ENCODE measurements around the gene ORC4.

ORC4 gene

DNA sequence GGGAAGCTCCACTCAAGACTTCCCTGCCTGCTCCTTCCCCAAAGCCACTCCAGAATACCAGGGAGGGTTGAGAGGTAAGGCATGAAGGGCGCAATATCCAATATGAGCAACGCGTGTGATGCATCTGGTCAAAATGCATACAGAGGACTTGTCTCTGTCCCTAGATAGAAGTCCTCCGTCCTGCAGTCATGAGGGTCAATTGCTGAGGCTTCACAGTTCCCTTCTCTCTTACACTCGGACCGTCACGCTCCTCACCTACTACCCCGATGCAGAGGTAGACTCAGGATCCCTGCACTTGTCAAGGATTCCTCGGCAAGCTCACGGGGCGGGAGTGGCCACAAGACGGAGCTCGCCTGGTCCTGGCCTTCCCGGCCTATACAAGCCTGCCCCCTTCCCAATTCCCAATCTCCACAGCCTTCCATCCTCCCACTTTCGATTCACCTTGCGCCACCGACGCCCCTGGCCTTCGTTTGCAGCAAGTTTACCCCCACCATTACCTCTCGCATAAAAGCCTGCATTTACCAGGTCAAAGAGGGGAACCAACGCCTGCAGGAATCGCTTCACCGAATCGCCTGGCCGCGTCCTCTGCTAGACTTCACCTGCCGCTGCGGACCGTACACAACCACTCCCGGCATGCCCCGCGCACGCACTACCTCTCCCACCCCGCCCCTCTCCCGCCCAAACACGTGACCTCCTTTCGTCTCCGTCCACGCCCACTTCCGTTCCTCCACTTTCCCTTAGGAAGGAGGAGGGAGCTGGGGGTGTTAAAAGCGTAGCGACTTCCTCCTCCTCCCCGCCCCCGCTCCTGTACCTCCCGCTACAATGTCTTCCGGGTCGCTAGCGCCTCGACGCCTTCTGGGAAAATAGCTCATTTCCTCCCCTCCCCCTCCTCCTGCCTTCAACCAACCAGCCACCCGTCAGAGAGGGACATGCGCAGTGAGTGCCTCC, at the start of gene ORC4:
TSS of gene ORC4 (minus strand) at position 627 of the 948 bp plus-strand sequence. CDS start 44,779 bp downstream, outside the sequence.
- DNase-seq (ENCODE audit: low read depth in 2 of 2), result peak; percentile 88 to 96

DNA sequence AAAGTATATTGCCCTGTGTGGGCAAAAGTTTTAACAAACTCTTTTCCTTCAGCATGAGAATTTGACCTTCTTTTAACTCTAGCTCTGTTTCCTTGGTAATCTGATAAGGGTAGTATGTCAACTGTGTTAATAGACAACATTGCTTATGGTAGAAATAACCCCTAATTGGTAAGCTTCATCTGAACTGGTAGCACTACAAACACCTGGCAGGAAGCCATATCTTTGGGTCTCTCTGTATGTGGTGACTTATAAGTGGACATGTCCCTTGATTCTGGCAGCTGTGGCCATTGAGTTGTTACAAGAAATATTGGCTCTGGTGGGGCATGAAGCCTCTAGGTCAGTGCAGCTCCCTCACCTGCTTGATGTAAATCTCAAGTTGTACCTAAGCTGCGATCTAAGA, 47.3 kb upstream of the ORC4 start:
- DNase-seq (ENCODE audit: low read depth in 2 of 2), result no peak

DNA sequence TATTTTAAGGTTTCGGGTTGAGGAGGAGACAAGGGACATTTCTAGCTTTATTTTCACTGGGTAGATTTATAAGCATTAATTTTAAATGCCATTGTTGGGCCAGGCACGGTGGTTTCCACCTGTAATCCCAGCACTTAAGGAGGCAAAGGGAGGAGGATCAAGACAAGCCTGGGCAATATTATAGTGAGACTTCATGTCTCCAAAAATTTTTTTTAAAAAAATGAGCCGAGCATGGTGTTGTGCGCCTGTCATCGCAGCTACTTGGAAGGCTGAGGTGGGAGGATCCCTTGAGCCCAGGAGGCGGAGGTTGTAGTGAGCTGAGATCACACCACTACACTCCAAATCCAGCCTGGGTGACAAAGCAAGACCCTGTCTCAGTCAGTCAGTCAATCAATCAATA, 45.4 kb upstream of the ORC4 start:
- DNase-seq (ENCODE audit: low read depth in 2 of 2), result no peak

DNA sequence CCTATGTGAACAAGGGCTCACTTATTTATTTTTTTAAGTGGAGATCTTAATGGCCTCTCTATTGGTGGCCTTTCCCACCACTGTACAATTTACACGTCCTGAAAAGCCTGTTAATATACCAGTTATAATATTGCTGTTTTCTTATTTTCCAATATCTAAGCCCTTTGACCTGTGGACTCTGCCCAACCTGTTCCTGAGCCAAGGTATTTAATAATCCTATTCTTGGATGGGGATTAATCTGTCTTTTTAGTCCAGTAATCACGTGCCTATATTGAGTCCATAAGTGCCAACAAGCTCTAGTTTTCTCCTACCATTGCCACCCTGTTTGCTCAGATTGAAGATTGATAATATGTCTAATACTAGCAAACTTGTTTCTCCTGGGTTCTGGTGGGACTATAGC, 43.1 kb upstream of the ORC4 start:
- DNase-seq (ENCODE audit: low read depth in 2 of 2), result no peak

DNA sequence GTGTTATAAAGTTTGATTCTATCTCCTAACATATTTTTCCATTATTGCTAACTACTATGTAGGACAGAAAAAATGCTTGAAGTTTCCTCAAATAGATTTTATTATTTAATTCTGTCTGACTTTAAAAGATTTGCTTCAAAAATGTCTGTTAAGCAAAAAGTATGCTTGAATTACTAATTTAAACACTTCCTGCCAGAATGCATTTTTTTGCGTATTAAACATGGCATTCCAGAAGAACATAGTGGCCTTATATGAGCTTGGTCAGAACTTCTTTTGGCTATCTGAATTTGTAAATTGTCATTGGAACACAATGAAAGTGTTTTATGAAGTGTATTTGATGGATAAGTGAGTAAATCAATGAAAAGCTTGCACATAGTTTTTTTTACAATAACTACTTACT, 38.1 kb upstream of the ORC4 start:
- no peak for DNase-seq (ENCODE audit: low read depth in 2 of 2)

DNA sequence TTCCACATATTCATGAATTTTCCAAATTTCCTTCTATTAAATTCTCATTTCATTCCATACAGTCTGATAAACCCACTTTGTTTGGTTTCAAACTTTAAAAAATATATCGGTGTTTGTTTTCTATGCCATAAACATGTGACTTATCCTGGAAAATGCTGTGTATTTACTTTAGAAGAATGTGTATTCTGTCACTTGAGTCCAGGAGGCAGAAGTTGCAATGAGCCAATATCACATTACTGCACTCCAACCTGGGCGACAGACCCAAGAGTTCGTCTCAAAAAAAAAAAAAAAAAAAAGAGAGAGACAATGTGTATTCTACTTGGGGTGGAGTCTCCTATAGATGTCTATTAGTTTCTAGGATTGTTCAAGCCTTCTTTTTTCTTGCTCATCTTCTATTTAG, 32.1 kb upstream of the ORC4 start:
- DNase-seq (ENCODE audit: low read depth in 2 of 2), result no peak

DNA sequence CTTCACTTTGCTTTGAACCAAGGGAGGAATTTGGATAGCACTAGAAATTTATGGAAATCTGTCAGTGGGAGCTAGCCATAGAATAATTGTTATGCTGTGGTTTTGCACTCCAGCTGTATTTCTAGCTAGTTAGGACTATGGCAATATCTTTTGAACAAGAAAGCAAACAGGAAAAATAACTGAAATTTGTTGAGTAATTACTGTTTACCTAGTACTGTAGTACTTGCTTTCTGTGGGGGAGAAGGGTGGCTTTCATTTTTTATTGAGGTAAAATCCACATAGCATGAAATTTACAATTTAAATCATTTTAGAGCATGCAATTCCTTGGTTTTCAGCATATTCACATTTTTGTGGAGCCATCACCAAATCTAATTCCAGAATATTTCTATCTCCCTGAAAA, 28.7 kb upstream of the ORC4 start:
- no peak for DNase-seq (ENCODE audit: low read depth in 2 of 2)

DNA sequence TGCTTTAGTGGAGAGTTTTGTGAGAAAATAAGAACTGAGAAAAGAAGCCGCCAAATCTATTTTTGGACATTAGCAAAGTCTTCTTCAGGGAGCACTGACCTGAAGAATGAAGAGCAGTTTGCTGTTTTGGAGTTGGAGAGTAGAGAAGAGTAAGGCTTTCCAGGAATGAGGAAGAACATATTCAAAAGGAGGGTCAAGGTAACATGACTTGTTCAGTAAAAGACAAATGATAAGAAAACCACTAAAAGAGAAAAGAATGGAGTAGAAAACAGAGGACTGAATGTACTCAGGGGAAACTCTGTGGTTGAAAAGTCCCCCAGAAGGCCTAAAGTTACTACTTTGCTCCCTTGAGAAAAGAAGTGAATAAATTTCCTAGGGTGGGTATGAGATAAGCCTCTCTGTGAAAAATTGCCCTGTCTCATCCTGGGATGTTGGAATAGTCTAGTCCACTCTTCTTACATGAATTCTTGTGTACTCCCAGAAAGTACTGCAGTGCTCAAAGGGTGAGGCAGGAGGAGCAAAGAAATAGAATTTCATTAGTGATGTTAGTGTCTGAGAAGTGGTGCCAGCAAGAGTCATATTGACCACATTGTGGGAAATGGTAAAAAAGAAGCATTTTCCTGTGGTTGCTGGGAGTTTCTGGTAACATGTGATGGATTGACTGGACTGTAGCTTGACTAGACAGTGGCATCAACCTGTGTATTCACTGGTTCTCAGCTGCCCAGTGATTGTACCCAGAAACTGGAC, 28.1 kb upstream of the ORC4 start:
- no peak for DNase-seq (ENCODE audit: low read depth in 2 of 2)

DNA sequence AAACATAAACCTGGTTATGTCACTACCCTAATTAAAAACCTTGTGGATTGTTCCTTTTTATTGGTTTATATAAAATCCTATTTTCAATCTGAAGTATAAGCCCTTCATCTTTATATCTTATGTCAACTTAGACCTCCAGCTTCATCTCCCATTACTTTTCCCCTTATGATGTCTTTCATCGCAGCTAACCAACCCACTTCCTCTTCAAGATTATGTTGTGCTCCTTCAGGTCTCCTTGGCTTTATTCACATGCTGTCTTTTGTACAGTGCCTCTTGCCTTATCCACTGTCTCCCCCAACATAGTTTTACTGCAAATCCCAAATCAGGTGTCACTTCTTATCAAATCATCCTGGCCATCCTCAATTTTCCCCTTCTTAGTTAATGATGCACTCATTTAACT, 26.3 kb upstream of the ORC4 start:
- DNase-seq (ENCODE audit: low read depth in 2 of 2), result no peak

DNA sequence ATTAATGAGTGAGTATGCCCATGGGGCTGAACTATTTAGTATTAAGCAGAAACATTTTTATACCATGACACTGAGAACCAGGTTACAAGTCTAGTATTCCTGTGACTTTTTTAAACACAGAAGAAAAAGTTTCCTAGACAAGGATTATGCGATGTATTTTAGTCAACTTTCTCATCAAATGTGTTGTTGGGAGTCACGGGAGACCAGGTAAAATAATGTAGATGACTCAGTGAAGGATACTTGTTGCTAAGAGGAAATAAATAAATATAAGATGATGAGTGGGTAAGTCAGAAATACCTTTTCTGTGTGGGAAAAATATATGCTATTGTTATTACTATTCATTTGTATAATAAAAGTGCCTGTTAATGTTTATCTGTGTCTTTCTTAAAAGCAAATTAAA, 23.8 kb upstream of the ORC4 start:
- no peak for DNase-seq (ENCODE audit: low read depth in 2 of 2)

DNA sequence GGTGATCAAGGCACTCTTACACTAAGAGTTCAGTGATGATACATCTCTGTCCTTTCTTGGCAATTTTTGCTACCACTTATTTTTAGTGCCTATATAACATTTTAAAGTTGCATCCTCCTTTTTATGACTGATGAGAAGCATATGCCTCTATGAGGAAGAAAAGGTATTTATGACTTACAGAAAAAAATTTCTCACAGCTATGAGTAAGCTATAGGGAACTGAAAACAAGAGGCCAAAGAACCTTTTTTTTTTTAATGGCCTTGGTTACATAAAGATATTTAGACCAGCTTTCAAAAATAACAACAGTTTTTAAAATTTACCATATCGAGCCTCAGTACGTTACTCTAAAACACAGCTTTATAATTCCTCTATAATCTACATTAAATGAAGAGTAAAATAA, 21.7 kb upstream of the ORC4 start:
- DNase-seq (ENCODE audit: low read depth in 2 of 2), result no peak

DNA sequence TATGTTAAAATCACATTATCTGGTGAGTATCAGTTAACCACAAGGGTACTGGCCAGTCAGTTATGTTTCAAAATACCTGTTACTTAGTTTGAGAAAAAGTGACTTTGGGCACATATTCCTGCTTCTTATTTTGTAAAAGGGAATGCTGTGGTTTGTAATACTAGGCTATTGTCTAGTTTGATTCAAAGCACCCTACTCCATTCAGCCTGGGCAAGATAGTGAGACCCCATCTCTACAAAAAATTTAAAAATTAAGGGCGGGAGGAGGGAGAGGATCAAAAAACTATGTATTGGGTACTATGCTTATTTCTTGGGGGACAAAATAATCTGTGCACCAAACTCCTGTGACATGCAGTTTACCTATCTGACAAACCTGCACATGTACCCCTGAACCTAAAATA, 19.2 kb upstream of the ORC4 start:
- no peak for DNase-seq (ENCODE audit: low read depth in 2 of 2)

DNA sequence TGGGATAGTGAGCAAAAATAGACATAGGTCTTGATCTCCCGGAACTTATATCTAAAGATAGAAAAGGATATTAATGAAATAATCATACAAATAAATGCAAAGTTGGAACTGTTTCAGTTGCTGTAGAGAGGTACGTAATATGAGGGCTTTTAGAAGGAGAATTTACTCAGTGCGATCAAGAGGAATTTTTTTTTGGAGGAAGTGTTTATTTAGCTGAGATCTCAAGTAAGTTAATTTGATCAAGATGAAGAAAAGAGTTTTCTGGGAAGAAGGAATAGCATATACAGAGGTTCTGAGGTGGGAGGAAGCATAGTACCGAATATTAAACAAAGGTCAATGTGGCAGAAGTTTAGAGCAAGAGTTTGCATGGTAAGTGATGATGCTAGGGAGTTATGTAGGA, 11.7 kb upstream of the ORC4 start:
- no peak for DNase-seq (ENCODE audit: low read depth in 2 of 2)

DNA sequence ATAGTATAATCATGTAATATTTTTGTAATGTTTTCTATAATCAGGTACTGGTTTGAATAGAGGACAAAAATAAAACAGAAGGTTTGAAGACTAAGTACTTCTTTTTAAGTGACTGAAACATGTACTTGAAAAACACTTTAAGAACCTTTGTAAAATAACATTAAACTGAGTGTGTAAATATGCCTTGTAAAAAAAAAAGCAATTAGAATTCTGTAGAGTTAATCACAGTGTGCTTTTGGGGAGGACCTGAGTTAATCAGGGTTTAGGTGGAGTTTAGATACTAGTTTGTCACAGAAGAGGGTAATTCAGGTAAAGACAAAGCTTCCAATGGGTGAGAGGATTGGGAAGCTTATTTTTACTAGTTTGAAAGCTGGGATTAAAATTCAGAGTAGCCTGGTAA, 10.6 kb upstream of the ORC4 start:
- DNase-seq (ENCODE audit: low read depth in 2 of 2), result no peak

DNA sequence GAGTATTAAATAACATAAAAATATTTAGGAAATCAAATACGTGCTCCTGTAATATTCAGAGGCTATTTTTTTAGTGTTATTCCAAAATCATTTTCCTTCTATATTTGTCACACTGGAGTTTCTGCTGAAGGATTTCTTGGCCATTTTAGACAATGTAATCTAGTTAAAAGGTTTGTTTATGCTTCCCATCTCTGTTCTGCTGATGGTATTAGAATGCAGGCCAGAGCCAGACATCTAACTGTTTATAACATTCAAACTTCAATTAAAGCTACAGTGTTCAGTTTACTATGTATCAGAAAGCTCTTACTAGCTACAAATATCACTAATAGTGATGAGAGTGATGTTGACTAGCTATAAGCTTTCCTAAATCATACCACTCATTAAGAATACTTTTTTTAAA, 8.2 kb upstream of the ORC4 start:
- no peak for DNase-seq (ENCODE audit: low read depth in 2 of 2)

DNA sequence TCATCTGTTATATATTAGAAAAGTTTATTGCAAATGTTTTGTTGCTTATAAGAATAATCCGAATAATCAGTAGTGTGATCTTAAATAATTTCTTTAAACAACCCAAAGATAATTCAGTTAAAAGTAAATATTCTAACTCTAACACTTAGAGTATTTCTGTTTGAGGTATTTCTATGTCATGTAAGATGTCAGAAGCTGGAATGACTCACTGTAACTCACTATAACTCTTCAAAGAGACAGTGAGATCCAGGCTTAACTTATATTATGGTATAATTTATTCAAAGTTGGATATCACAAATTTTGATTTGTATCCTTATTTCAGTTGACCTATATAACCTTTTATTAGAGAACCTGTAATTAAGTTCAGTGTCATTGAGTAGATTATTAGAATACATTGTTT, 7.3 kb upstream of the ORC4 start:
- no peak for DNase-seq (ENCODE audit: low read depth in 2 of 2)

DNA sequence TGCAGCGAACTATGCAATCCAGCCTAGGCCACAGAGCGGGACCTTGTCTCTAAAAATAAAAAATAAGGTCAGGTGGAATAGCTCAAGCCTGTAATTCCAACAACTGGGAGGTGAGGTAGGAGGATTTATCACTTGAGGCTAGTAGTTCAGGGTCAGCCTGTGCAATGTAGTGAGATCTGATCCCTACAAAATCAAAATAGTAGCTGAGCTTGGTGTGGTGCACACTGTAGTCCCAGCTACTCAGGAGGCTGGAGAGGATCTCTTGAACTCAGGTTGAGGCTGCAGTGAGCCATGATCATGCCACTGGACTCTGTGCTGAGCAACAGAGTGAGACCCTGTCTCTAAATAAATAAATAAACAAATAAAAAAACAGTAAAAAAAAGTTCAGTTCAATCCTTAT, 6.0 kb upstream of the ORC4 start:
- no peak for DNase-seq (ENCODE audit: low read depth in 2 of 2)

DNA sequence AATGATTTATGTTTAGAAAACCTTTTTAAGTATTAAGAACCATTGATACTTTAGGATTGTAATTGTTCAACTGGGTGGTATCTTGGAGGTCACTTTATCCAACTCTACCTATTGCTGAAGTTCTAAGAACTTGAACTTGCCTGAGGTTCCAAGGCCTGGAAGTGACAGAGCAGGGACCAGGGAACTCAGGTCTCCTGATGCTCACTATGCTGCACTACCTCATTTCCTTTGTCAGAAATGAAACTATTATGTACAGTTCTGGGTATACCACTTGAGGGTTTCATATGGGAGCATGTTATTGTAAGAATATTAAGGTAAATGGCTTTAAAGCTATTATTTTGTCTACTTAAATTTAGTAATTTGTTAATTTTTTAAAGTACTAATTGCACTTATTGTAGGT, 3.3 kb upstream of the ORC4 start:
- no peak for DNase-seq (ENCODE audit: low read depth in 2 of 2)

DNA sequence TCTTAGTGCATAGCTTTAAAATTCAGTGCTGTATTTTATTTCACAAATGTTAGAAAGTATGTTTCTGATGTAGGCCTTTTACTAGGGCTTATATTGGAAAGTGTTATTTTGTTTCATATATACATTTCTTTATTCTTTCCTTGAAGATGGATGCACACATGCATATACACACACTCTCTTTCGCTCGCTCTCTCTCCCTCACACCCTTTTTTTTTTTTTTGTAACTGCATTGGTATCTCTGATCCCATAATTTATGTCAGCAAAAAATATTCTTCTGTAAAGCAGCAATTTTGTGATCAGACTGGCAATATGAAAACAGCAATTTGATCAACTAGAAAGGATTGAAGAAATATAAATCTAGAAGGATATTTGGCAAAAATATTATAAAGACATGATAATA, 2.3 kb upstream of the ORC4 start:
- DNase-seq (ENCODE audit: low read depth in 2 of 2), result no peak

DNA sequence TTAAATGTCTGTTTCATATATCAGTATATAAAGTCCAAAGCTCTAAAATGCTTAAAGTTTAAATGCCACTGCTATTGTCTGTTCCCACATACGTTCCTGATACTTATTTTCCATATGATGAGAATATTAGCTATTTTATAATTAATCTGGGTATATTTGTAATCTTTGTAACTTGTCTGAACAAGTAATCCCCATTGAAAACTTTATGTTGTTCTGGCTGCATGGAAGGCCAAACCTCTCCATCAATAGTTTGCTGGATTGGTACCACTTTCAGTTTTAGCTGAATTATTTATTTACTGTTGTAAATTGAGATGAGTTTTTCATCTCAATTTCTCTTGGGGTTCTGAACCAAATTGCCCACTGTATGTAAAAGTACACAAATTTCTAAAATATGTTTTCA, 1.8 kb upstream of the ORC4 start:
- DNase-seq (ENCODE audit: low read depth in 2 of 2), result no peak

DNA sequence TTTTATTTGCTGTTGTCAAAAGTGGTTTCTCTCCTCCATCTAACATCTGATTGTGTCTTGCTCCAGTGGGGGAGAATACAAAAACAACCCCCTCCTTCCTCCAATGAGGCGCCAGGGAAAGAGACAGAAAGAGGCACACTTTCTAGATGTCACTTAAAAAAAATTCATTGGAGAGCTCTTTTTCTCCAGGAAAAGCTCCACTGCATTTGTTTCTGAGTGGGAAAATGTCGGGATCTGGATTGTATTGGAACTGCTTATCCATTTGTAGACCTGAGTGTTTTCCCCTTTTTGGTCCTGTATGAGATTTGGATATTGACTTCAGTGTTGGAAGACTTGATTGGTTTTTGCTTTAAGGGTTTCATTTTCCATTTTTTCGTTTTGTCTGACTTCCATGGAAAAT, 1.3 kb upstream of the ORC4 start:
- no peak for DNase-seq (ENCODE audit: low read depth in 2 of 2)

DNA sequence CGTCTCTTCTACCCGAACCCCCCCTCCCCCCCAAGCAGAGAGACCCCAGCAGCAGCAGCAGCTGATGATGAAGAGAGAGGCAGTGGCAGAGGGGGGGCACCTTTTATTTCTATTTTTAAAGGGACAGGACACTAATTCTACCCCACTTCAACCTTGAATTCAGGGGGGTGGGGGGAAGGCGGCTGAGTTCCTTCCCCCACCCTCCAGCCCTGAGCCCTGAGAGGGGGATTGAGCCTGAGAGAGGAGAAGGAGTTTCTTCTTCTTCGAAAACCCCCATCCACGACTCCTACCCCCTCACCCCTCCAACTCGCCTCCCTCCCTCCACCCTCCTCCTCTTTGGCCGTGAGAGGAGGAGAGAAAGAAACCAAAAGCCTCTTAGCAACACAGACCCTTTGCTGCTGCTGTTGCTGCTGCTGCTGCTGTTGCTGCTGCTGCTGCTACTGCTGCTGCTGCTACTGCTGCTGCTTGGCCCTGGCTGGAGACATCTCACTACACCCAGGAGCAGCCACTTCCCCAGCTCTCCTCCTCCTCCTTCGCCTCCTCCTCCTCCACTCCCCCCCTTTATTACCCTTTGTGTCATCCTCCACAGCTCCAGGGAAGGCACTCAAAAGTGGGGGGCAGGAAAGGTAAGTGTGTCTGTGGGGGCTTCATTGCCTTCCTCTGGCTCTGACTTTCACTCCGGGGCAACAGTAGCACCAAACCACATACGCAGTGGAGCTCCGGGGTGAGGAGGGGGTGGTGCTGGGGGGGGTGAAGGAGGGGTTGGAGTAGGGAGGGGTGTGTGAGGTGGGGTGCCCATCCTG, 723 bp upstream of the ORC4 start, which contains the start of gene MBD5:
TSS of gene MBD5 (plus strand) at position 33 of the 803 bp plus-strand sequence.
- DNase-seq (ENCODE audit: low read depth in 2 of 2), result peak in 1 of 2 donors; percentile 23

Measured in stimulated activated CD8-positive, alpha-beta memory T cell treated with anti-CD3 and anti-CD28 coated beads, Interleukin-2, amount 100 ng/mL, for 48 hours (primary cell).